HG02943 (cell line): Measurements from ENCODE around the gene PARK7.
"Not testable (repeated sequence)": the region's sequence is repeated elsewhere in the genome, so short reads cannot be mapped to it uniquely, and the experiment has no call there.

ENCODE experiments used
- ATAC-seq: cut with Tn5 transposase; IDR thresholded peaks from one replicate; pipeline ENCODE4 v1.9.1; 2021; ENCODE audit warnings: mild to moderate bottlenecking, low read depth, moderate library complexity; ENCODE audit not compliant: unreplicated experiment

Gene PARK7

GRCh38 chr1:7961216-7962013, at the start of gene PARK7:
PARK7 (plus strand) TSS chr1:7961711; CDS start chr1:7962786, 1,075 bp downstream.
- peak; percentile 94 for ATAC-seq

- no peak for ATAC-seq
These were observed 49.4 kb upstream of the PARK7 start for GRCh38 chr1:7912145-7912544.

GRCh38 chr1:7912743-7913557, 48.6 kb upstream of the PARK7 start:
- ATAC-seq = no peak

GRCh38 chr1:7915826-7916500, 45.5 kb upstream of the PARK7 start:
- no peak for ATAC-seq

- ATAC-seq = no peak
These were observed 45.0 kb upstream of the PARK7 start for GRCh38 chr1:7916501-7916830.

- ATAC-seq = not testable (repeated sequence)
These were observed 43.5 kb upstream of the PARK7 start for GRCh38 chr1:7917971-7918370.

GRCh38 chr1:7919880-7920279, 41.6 kb upstream of the PARK7 start:
- no peak for ATAC-seq

GRCh38 chr1:7921796-7922195, 39.7 kb upstream of the PARK7 start:
- ATAC-seq = no peak

- no peak for ATAC-seq
These were observed 39.2 kb upstream of the PARK7 start for GRCh38 chr1:7922301-7922700.

GRCh38 chr1:7927061-7927460, 34.5 kb upstream of the PARK7 start:
- not testable (repeated sequence) for ATAC-seq

- ATAC-seq = no peak
These were observed 33.3 kb upstream of the PARK7 start for GRCh38 chr1:7928247-7928646.

- no peak for ATAC-seq
These were observed 31.9 kb upstream of the PARK7 start for GRCh38 chr1:7929637-7930036.

GRCh38 chr1:7930645-7931445, 30.7 kb upstream of the PARK7 start:
- ATAC-seq = no peak

GRCh38 chr1:7931446-7931812, 30.1 kb upstream of the PARK7 start:
- no peak for ATAC-seq

- ATAC-seq = no peak
These were observed 28.9 kb upstream of the PARK7 start for GRCh38 chr1:7932524-7933138.

- ATAC-seq = no peak
These were observed 23.4 kb upstream of the PARK7 start for GRCh38 chr1:7938070-7938469.

- ATAC-seq = no peak
These were observed 21.5 kb upstream of the PARK7 start for GRCh38 chr1:7940034-7940433.

- ATAC-seq = no peak
These were observed 20.6 kb upstream of the PARK7 start, which contains the start of gene TNFRSF9 for GRCh38 chr1:7940745-7941436. TNFRSF9 (minus strand) TSS chr1:7940839; CDS start chr1:7939994, 845 bp downstream.

- ATAC-seq = no peak
These were observed 20.1 kb upstream of the PARK7 start for GRCh38 chr1:7941437-7941793.
